MM.1S (cell line): ENCODE results near the gene OR51I2.

ENCODE experiments used
- CTCF ChIP-seq: fragments of 300-600 bp; sonication (generic); IDR thresholded peaks from 2 replicates; pipeline ENCODE4 v1.5.1; 2016; ENCODE audit warnings: antibody characterized with exemption, low read length, mixed read lengths
- EZH2 ChIP-seq: fragments of 300-600 bp; sonication (generic); optimal IDR thresholded peaks from 2 replicates; pipeline ENCODE3; 2017; ENCODE audit warnings: low read depth, mild to moderate bottlenecking, antibody characterized with exemption, low read length, mixed read lengths

GRCh38 chr11:5449432-5449831, 309 bp downstream of the OR51I2 start:
- no peak for TF ChIP-seq CTCF
- no peak for TF ChIP-seq EZH2
